Measurements from ENCODE around the gene PLCB4. TPM values are rescaled to one million over a fixed set of nuclear protein-coding genes. Genes with fewer than 3 reads are reported as not detected.

PLCB4 gene
- total and polyA plus RNA-seq, 2 donors (not counting 1 experiment from before 2014, with no cell fraction given): 7.3 to 13.7 TPM

DNA sequence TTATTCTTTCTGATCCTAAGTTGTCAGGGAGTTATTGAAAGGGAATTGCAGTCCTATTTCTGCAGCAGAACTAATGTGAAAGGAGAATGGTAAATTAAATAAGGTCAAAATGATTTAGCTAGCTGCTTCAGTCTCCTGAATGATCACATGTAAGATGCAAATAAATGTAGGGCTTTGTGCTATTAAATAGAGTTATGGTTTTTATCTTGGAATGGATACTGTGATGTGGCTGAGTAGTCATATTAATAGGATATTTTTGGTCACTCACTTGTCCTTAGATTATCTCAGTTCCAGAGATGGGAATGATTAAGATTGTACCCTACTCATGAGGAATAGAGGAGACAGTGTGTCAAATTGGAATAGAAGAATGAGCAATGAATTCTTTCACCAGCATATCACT lies 129.6 kb downstream of the PLCB4 start:
- Histone ChIP-seq H4K20me1 (ENCODE audit: control insufficient read depth, extremely low read depth, insufficient read depth, low read length) (no peaks in the 10 kb centered on the region), H3K9ac (ENCODE audit: insufficient read depth, low read length) (no peak overlapping the region), H3K4me1 (ENCODE audit: control insufficient read depth, extremely low read depth, insufficient read depth, low read length) (peaks cover 3% of the 10 kb centered on the region), H3K27me3 (ENCODE audit: control insufficient read depth, insufficient read depth, low read length) (no peaks in the 10 kb centered on the region), H3K79me2 (ENCODE audit: control insufficient read depth, insufficient read depth, low read length) (no peaks in the 10 kb centered on the region), H3K4me3 (replicated peaks in 1 of 4; ENCODE audit: control extremely low read depth in 1 of 4, insufficient read depth in 1 of 4, low read depth in 3 of 4, low read length in 4 of 4) (no peak overlapping the region), H2AFZ (ENCODE audit: low read length) (no peak overlapping the region), H3K9me3 (ENCODE audit: control insufficient read depth, insufficient read depth, low read depth, low read length) (no peaks in the 10 kb centered on the region), H3K36me3 (ENCODE audit: control insufficient read depth, insufficient read depth, low read length) (no peaks in the 10 kb centered on the region), H3K4me2 (ENCODE audit: extremely low read depth, insufficient read depth, low read length) (no peak overlapping the region), H3K27ac (ENCODE audit: insufficient read depth, low read length) (no peak overlapping the region)
- DNase-seq (ENCODE audit: low read depth in 2 of 2): no peak
- TF ChIP-seq, protein P1, sequence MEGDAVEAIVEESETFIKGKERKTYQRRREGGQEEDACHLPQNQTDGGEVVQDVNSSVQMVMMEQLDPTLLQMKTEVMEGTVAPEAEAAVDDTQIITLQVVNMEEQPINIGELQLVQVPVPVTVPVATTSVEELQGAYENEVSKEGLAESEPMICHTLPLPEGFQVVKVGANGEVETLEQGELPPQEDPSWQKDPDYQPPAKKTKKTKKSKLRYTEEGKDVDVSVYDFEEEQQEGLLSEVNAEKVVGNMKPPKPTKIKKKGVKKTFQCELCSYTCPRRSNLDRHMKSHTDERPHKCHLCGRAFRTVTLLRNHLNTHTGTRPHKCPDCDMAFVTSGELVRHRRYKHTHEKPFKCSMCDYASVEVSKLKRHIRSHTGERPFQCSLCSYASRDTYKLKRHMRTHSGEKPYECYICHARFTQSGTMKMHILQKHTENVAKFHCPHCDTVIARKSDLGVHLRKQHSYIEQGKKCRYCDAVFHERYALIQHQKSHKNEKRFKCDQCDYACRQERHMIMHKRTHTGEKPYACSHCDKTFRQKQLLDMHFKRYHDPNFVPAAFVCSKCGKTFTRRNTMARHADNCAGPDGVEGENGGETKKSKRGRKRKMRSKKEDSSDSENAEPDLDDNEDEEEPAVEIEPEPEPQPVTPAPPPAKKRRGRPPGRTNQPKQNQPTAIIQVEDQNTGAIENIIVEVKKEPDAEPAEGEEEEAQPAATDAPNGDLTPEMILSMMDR (conservative IDR thresholded peaks at IDR 0.05 in 1 of 2, IDR thresholded peaks at IDR 0.05 in 1 of 2; ENCODE audit: low read depth in 1 of 2, low read length in 2 of 2): no peak
- TF ChIP-seq EZH2 (IDR thresholded peaks at IDR 0.05; ENCODE audit: low read length, missing control alignments): no peak

GRCh38 chr20:9200196-9200595 lies 131.3 kb downstream of the PLCB4 start:
- Histone ChIP-seq H3K36me3 (ENCODE audit: control insufficient read depth, insufficient read depth, low read length) (no peaks in the 10 kb centered on the region), H3K79me2 (ENCODE audit: control insufficient read depth, insufficient read depth, low read length) (no peaks in the 10 kb centered on the region), H4K20me1 (ENCODE audit: control insufficient read depth, extremely low read depth, insufficient read depth, low read length) (no peaks in the 10 kb centered on the region), H3K27ac (ENCODE audit: insufficient read depth, low read length) (no peak overlapping the region), H3K9ac (ENCODE audit: insufficient read depth, low read length) (no peak overlapping the region), H3K4me2 (ENCODE audit: extremely low read depth, insufficient read depth, low read length) (no peak overlapping the region), H3K9me3 (ENCODE audit: control insufficient read depth, insufficient read depth, low read depth, low read length) (no peaks in the 10 kb centered on the region), H3K4me3 (replicated peaks in 1 of 4; ENCODE audit: control extremely low read depth in 1 of 4, insufficient read depth in 1 of 4, low read depth in 3 of 4, low read length in 4 of 4) (no peak overlapping the region), H3K4me1 (ENCODE audit: control insufficient read depth, extremely low read depth, insufficient read depth, low read length) (peaks cover 3% of the 10 kb centered on the region), H3K27me3 (ENCODE audit: control insufficient read depth, insufficient read depth, low read length) (no peaks in the 10 kb centered on the region), H2AFZ (ENCODE audit: low read length) (no peak overlapping the region)
- TF ChIP-seq, protein P1 (conservative IDR thresholded peaks at IDR 0.05 in 1 of 2, IDR thresholded peaks at IDR 0.05 in 1 of 2; ENCODE audit: low read depth in 1 of 2, low read length in 2 of 2): no peak
- no peak for TF ChIP-seq EZH2 (IDR thresholded peaks at IDR 0.05; ENCODE audit: low read length, missing control alignments)
- DNase-seq (ENCODE audit: low read depth in 2 of 2): peak; percentile 62 to 64

GRCh38 chr20:9200620-9201019 lies 131.7 kb downstream of the PLCB4 start:
- no peak overlapping the region for H3K27ac ChIP-seq (ENCODE audit: insufficient read depth, low read length)
- H3K9ac ChIP-seq (ENCODE audit: insufficient read depth, low read length): no peak overlapping the region
- TF ChIP-seq, protein P1 (conservative IDR thresholded peaks at IDR 0.05 in 1 of 2, IDR thresholded peaks at IDR 0.05 in 1 of 2; ENCODE audit: low read depth in 1 of 2, low read length in 2 of 2): no peak
- no peak for TF ChIP-seq EZH2 (IDR thresholded peaks at IDR 0.05; ENCODE audit: low read length, missing control alignments)
- H3K36me3 ChIP-seq (ENCODE audit: control insufficient read depth, insufficient read depth, low read length): no peaks in the 10 kb centered on the region
- peak; percentile 42 to 95 for DNase-seq (ENCODE audit: low read depth in 2 of 2)
- H3K9me3 ChIP-seq (ENCODE audit: control insufficient read depth, insufficient read depth, low read depth, low read length): no peaks in the 10 kb centered on the region
- H3K79me2 ChIP-seq (ENCODE audit: control insufficient read depth, insufficient read depth, low read length): no peaks in the 10 kb centered on the region
- no peak overlapping the region for H2AFZ ChIP-seq (ENCODE audit: low read length)
- no peaks in the 10 kb centered on the region for H4K20me1 ChIP-seq (ENCODE audit: control insufficient read depth, extremely low read depth, insufficient read depth, low read length)
- no peak overlapping the region for H3K4me3 ChIP-seq (replicated peaks in 1 of 4; ENCODE audit: control extremely low read depth in 1 of 4, insufficient read depth in 1 of 4, low read depth in 3 of 4, low read length in 4 of 4)
- no peaks in the 10 kb centered on the region for H3K27me3 ChIP-seq (ENCODE audit: control insufficient read depth, insufficient read depth, low read length)
- no peak overlapping the region for H3K4me2 ChIP-seq (ENCODE audit: extremely low read depth, insufficient read depth, low read length)
- H3K4me1 ChIP-seq (ENCODE audit: control insufficient read depth, extremely low read depth, insufficient read depth, low read length): peaks cover 3% of the 10 kb centered on the region

Measured in fibroblast of lung (primary cell).